ENCODE results near the gene ABHD17C.

ABHD17C gene

GRCh38 chr15:80689294-80689693 lies 5.8 kb upstream of the ABHD17C start:
- TF ChIP-seq CTCF (IDR thresholded peaks at IDR 0.05; ENCODE audit: extremely low read depth, insufficient read depth, missing control alignments): no peak

GRCh38 chr15:80689716-80690115 lies 5.4 kb upstream of the ABHD17C start:
- DNase-seq (ENCODE audit: low spot score): no peak
- in situ Hi-C loops (cut with MboI; ENCODE audit: low pct_unique_long_range_greater_than_20kb, low sequenced_read_pairs, unreplicated experiment): no loop called here
- TF ChIP-seq CTCF (IDR thresholded peaks at IDR 0.05; ENCODE audit: extremely low read depth, insufficient read depth, missing control alignments): no peak

More at GRCh38 chr15:80689294-80689693, 5.8 kb upstream of the ABHD17C start:
- DNase-seq (ENCODE audit: low spot score): no peak
- in situ Hi-C loops (cut with MboI; ENCODE audit: low pct_unique_long_range_greater_than_20kb, low sequenced_read_pairs, unreplicated experiment): no loop called here

GRCh38 chr15:80691575-80691974 lies 3.5 kb upstream of the ABHD17C start:
- no peak for TF ChIP-seq CTCF (IDR thresholded peaks at IDR 0.05; ENCODE audit: extremely low read depth, insufficient read depth, missing control alignments)
- in situ Hi-C loops (cut with MboI; ENCODE audit: low pct_unique_long_range_greater_than_20kb, low sequenced_read_pairs, unreplicated experiment): no loop called here
- DNase-seq (ENCODE audit: low spot score): no peak

GRCh38 chr15:80693682-80694610 lies 1.2 kb upstream of the ABHD17C start:
- no peak for TF ChIP-seq CTCF (IDR thresholded peaks at IDR 0.05; ENCODE audit: extremely low read depth, insufficient read depth, missing control alignments)
- peak; percentile 40 for DNase-seq (ENCODE audit: low spot score)
- in situ Hi-C loops (cut with MboI; ENCODE audit: low pct_unique_long_range_greater_than_20kb, low sequenced_read_pairs, unreplicated experiment): no loop called here

GRCh38 chr15:80694611-80695098 lies 455 bp upstream of the ABHD17C start:
- DNase-seq (ENCODE audit: low spot score): peak; percentile 38
- in situ Hi-C loops (cut with MboI; ENCODE audit: low pct_unique_long_range_greater_than_20kb, low sequenced_read_pairs, unreplicated experiment): no loop called here

More at GRCh38 chr15:80694611-80695098, 455 bp upstream of the ABHD17C start:
- TF ChIP-seq CTCF (IDR thresholded peaks at IDR 0.05; ENCODE audit: extremely low read depth, insufficient read depth, missing control alignments): no peak
